ENCODE data around the gene GPR15. TPM values are rescaled to one million over a fixed set of nuclear protein-coding genes. Genes with fewer than 3 reads are reported as not detected.

GPR15 gene
- total RNA-seq: not detected
- 0.34 TPM for polyA plus RNA-seq (ENCODE audit: insufficient read depth, low read depth, low replicate concordance)
- long read RNA-seq, donor 1: 0 reads
- long read RNA-seq, donor 2: 0 reads

DNA sequence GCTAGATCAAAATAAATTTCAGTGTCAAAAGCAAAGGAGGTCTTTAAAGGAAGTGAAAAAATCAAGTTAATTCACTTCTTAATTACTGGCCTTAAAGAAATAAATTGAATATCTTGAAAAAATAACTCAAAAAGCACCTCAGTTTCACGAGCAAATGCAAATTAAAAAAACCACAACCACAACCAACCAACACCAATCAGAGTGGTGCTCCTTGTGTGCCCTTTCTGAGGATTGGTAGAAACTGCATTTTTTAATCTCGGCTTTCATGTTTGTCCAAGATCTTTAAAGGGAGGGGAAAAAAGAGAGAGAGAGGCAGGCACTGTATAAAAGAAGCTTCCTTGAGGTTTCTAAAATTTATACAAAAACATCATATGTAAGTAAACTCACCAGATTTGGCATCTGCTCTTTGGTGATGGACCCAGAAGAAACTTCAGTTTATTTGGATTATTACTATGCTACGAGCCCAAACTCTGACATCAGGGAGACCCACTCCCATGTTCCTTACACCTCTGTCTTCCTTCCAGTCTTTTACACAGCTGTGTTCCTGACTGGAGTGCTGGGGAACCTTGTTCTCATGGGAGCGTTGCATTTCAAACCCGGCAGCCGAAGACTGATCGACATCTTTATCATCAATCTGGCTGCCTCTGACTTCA is at the start of gene GPR15:
Gene GPR15, plus strand, starts transcription at position 357 of the 653 bp plus-strand sequence. Its CDS starts 56 bp downstream, at position 413.
- Histone ChIP-seq H3K4me3 (no peak within 1 kb of the TSS), H3K36me3 (ENCODE audit: low read depth, missing control alignments) (no peaks in the 10 kb centered on the region), H3K27me3 (no peaks in the 10 kb centered on the region), H3K9me3 (no peaks in the 10 kb centered on the region), H3K4me1 (no peaks in the 10 kb centered on the region), H3K27ac (no peak within 1 kb of the TSS)
- TF ChIP-seq POLR2A (IDR thresholded peaks at IDR 0.05): no peak
- TF ChIP-seq, protein P1, sequence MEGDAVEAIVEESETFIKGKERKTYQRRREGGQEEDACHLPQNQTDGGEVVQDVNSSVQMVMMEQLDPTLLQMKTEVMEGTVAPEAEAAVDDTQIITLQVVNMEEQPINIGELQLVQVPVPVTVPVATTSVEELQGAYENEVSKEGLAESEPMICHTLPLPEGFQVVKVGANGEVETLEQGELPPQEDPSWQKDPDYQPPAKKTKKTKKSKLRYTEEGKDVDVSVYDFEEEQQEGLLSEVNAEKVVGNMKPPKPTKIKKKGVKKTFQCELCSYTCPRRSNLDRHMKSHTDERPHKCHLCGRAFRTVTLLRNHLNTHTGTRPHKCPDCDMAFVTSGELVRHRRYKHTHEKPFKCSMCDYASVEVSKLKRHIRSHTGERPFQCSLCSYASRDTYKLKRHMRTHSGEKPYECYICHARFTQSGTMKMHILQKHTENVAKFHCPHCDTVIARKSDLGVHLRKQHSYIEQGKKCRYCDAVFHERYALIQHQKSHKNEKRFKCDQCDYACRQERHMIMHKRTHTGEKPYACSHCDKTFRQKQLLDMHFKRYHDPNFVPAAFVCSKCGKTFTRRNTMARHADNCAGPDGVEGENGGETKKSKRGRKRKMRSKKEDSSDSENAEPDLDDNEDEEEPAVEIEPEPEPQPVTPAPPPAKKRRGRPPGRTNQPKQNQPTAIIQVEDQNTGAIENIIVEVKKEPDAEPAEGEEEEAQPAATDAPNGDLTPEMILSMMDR (IDR thresholded peaks at IDR 0.05): no peak
- no peak for DNase-seq
- intact Hi-C loops (cut with DNase I; ENCODE audit: low total_unique reads): no loop called here
- 80 to 87% methylated on average over 7 of the region's 7 CpGs for WGBS, 2 donors

- no peaks in the 10 kb centered on the region for H3K4me1 ChIP-seq
- intact Hi-C loops (cut with DNase I; ENCODE audit: low total_unique reads): no loop called here
- no peaks in the 10 kb centered on the region for H3K36me3 ChIP-seq (ENCODE audit: low read depth, missing control alignments)
- TF ChIP-seq POLR2A (IDR thresholded peaks at IDR 0.05): no peak
- TF ChIP-seq, protein P1 (IDR thresholded peaks at IDR 0.05): no peak
- no peaks in the 10 kb centered on the region for H3K27me3 ChIP-seq
- DNase-seq: no peak
- H3K9me3 ChIP-seq: no peaks in the 10 kb centered on the region
- WGBS, 2 donors: 80 to 81% methylated on average over 3 of the region's 3 CpGs
- no peak overlapping the region for H3K27ac ChIP-seq
- H3K4me3 ChIP-seq: no peak overlapping the region
Observed at GRCh38 chr3:98482717-98483482, 48.9 kb upstream of the GPR15 start.

GRCh38 chr3:98483626-98484025 is 48.2 kb upstream of the GPR15 start:
- intact Hi-C loops (cut with DNase I; ENCODE audit: low total_unique reads): no loop called here
- no peaks in the 10 kb centered on the region for H3K9me3 ChIP-seq
- WGBS, 2 donors: 86% methylated on average over 3 of the region's 3 CpGs
- no peaks in the 10 kb centered on the region for H3K27me3 ChIP-seq
- DNase-seq: no peak
- no peak for TF ChIP-seq POLR2A (IDR thresholded peaks at IDR 0.05)
- TF ChIP-seq, protein P1 (IDR thresholded peaks at IDR 0.05): no peak
- H3K4me1 ChIP-seq: no peaks in the 10 kb centered on the region
- no peak overlapping the region for H3K4me3 ChIP-seq
- no peaks in the 10 kb centered on the region for H3K36me3 ChIP-seq (ENCODE audit: low read depth, missing control alignments)
- H3K27ac ChIP-seq: no peak overlapping the region

DNA sequence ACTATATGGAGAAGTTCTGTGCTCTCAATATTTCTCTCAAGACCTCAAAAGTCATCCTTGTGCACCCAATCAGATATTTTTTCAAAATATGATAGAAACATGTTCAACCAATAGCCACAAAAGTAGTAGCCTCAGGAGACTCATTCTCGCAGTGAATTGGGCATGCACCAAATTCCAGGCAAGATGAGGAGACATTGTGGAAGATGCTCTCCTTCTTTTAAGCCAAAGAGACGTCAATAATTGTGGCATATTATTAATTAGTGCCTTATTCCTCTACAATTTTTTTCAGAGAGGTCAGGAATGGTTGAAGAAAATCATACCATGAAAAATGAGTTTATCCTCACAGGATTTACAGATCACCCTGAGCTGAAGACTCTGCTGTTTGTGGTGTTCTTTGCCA is 34.4 kb upstream of the GPR15 start, which contains the start of gene OR5K2:
Gene OR5K2, plus strand, starts transcription at position 301 of the 400 bp plus-strand sequence. Its CDS starts 0 bp downstream, at position 301.
- intact Hi-C loops (cut with DNase I; ENCODE audit: low total_unique reads): no loop called here
- H3K4me1 ChIP-seq: no peaks in the 10 kb centered on the region
- H3K36me3 ChIP-seq (ENCODE audit: low read depth, missing control alignments): no peaks in the 10 kb centered on the region
- H3K4me3 ChIP-seq: no peak within 1 kb of the TSS
- 76 to 84% methylated on average over 2 of the region's 2 CpGs for WGBS, 2 donors
- H3K9me3 ChIP-seq: no peaks in the 10 kb centered on the region
- no peak within 1 kb of the TSS for H3K27ac ChIP-seq
- TF ChIP-seq POLR2A (IDR thresholded peaks at IDR 0.05): no peak
- TF ChIP-seq, protein P1 (IDR thresholded peaks at IDR 0.05): no peak
- H3K27me3 ChIP-seq: no peaks in the 10 kb centered on the region
- DNase-seq: no peak

Data from testis (tissue), 5 donors.